ENCODE measurements around the gene MILR1.
A peak's percentile ranks its signal among the peaks of the same experiment; 100 is the strongest.
"Not testable (repeated sequence)": the region's sequence is repeated elsewhere in the genome, so short reads cannot be mapped to it uniquely, and the experiment has no call there.

MILR1 gene, protein sequence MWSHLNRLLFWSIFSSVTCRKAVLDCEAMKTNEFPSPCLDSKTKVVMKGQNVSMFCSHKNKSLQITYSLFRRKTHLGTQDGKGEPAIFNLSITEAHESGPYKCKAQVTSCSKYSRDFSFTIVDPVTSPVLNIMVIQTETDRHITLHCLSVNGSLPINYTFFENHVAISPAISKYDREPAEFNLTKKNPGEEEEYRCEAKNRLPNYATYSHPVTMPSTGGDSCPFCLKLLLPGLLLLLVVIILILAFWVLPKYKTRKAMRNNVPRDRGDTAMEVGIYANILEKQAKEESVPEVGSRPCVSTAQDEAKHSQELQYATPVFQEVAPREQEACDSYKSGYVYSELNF

DNA sequence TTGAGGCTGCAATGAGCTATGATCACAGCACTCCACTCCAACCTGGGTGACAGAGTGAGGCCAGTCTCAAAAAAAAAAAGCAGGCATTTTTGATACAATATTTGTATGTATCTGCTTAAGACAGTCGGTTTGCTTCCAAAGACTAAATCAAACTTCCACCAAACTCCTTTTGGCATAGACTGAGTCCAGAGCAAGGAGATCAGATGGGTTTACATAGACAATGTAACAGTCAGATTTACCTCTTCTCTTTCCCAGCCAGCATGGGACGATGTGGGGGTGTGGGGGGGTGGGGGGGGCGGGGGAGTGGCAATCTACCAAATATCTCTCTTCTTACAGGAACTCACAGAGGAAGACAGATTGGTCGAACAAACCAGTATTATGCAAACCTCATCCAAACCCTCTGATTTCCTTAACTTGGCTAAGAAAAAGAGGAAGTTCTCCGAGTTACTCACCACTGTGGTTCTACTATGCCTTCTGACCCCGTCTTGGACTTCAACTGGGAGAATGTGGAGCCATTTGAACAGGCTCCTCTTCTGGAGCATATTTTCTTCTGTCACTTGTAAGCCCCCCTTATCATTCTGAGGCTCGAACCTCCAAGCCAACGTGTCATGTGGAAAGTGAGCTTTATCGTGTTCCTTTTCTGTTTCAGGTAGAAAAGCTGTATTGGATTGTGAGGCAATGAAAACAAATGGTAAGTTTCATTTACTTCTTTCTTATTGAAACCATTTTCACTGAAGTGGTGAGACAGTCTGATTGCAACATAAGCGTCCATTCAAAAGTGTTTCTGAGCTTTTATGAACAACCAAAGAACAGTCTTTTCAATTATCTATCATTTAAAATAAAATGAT, at the start of gene MILR1:
MILR1 (plus strand) TSS at position 451 of the 848 bp plus-strand sequence; CDS start at position 505, 54 bp downstream.
- no peak for DNase-seq

DNA sequence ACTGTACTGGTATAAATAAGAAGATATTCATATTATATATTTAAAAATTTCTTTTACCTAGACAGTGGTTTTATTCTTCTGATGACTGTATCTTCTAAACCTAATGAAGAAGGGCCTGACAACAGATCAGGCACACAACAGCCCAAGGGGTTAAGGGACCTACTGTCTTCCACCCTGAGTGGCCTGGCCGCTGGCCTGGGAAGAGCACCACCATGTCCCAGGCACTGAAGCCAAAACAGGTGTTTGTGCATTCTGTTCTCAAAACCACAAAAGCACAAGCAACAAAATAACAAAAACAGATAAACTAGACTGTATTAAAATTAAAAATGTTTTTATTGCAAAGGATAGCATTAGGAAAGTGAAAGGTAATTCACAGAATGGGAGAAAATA, 49.2 kb upstream of the MILR1 start:
- no peak for DNase-seq

GRCh38 chr17:64400642-64401041, 48.3 kb upstream of the MILR1 start:
- DNase-seq, result no peak

GRCh38 chr17:64401244-64401860, 47.6 kb upstream of the MILR1 start:
- DNase-seq, result no peak

- no peak for DNase-seq
Measured at GRCh38 chr17:64401941-64402340, 47.0 kb upstream of the MILR1 start.

DNA sequence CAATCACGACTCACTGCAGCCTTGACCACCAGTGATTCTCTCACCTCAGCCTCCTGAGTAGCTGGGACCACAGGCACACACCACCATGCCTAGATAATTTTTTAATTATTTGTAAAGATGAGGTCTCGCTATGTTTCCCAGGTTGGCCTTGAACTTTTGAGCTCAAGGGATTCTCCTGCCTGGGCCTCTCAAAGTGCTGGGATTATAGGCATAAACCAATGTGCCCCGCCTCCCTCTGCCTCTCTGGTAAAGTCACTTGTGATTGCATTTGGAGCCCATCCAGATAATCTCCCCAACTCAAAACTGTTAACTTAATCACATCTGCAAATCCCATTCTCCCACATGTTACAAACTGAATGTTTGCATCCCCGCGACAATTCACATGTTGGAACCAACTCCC, 46.4 kb upstream of the MILR1 start:
- no peak for DNase-seq

- DNase-seq, result no peak
Measured at GRCh38 chr17:64403881-64404460, 44.9 kb upstream of the MILR1 start.

GRCh38 chr17:64406321-64407200, 42.4 kb upstream of the MILR1 start:
- no peak for DNase-seq

DNA sequence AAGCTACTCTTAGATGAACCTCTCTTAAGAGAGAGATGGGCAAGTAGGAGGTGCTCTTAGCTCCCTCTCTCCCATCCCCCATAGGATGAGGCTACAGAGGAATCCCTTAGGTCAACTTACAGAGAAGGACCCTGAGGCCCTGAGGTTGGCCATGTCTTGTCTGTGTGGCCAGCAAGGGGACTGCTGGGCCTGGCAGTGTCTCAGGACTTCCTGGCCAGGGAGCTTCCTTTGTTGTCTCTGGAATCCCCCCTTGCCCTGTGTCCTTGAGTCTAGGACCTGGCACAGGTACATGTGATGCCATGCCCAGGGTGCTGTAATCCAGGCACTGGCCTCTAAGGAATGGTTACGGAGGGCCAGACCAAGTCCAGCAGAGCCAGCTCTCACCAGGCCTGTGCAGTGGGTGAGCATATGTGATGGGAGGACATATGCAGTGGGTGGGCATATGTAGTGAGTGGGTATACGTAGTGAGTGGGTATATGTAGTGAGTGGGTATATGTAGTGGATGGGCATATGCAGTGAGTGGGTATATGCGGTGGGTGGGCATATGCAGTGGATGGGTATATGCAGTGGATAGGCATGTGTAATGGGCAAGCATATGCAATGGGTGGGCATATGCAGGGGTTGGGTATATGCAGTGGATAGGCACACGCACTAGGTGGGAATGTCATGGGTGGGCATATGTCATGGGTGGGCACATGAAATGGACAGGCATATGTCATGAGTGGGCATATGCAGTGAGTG, 38.0 kb upstream of the MILR1 start:
- DNase-seq, result no peak

GRCh38 chr17:64411999-64412771, 36.7 kb upstream of the MILR1 start:
- DNase-seq, result no peak

GRCh38 chr17:64412944-64413381, 36.0 kb upstream of the MILR1 start:
- no peak for DNase-seq

GRCh38 chr17:64413513-64413912, 35.4 kb upstream of the MILR1 start:
- peak; percentile 8 to 17 for DNase-seq

DNA sequence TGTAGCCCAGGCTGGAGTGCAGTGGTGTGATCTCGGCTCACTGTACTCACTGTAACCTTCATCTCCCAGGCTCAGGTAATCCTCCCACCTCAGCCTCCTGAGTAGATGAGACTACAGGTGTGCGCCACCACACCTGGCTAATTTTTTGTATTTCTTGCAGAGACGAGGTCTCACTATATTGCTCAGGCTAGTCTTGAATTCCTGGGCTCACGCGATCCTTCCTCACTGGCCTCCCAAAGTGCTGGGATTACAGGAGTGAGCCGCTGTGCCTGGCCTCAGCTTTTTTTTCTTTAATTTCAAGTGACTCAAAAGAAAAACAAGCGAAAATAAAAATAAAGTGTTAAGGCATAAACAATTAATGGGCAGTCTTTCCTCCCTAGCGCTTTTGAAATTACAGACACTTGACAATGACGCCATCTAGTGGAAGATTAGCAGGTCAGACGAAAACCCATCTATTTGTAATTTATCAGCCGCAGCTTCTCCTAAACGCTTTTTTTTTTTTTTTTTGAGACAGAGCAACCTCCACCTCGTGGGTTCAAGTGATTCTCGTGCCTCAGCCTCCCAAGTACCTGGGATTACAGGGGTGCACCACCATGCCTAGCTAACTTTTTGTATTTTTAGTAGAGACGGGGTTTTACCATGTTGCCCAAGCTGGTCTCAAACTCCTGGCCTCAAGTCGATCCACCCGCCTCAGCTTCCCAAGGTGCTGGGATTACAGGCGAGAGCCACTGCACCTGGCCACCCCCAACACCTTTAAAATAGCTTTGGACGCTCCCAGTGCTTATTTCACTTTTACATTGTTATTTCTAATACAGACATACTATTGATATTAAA, 30.2 kb upstream of the MILR1 start:
- DNase-seq, result peak in 1 of 2 experiments; percentile 15

DNA sequence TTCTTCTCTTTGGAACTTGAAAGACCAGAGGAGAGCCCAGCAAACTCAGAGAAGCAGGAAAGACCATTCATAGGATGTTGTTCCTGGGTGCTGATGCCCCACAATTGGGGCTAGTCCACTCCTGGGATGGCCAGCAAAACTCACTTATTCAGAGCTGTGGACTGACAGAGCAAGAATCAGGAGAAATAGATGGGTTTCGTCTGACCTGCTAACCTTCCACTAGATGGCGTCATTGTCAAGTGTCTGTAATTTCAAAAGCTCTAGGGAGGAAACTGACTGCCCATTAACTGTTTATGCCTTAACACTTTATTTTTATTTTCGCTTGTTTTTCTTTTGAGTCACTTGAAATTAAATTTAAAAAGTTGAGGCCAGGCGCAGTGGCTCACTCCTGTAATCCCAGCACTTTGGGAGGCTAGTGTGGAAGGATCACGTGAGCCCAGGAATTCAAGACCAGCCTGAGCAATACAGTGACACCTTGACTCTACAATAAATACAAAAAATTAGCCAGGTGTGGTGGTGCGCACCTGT, 28.7 kb upstream of the MILR1 start:
- peak; percentile 6 to 10 for DNase-seq

GRCh38 chr17:64422121-64422520, 26.8 kb upstream of the MILR1 start:
- not testable (repeated sequence) for DNase-seq

DNA sequence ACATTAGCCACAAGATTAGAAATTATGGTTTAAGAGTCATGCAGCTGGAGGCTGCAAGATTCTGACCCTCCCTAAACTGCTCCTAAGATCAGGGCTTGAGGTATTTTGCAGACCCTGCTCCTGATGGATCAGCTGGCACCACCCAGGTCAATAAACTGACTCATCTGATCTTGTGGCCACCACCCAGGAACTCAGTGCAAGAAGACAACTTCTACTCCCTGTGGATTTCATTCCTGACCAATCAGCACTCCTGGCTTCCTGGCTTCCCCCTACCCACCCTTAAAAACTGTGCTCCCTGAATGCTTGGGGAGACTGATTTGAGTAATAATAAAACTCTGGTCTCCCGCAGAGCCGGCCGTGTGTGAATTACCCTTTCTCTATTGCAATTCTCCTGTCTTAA, 25.0 kb upstream of the MILR1 start:
- no peak for DNase-seq

GRCh38 chr17:64424324-64424849, 24.5 kb upstream of the MILR1 start:
- DNase-seq, result no peak

GRCh38 chr17:64425191-64425590, 23.7 kb upstream of the MILR1 start:
- DNase-seq, result no peak

GRCh38 chr17:64426596-64426995, 22.3 kb upstream of the MILR1 start:
- no peak for DNase-seq

Measured in NCI-H187 (cell line).